Mesodermal cell (in vitro differentiated cells): Measurements from ENCODE around the gene SNX1.
"Not testable (repeated sequence)": the region's sequence is repeated elsewhere in the genome, so short reads cannot be mapped to it uniquely, and the experiment has no call there.

Experiments
- H3K27ac ChIP-seq: 2 replicates; pipeline ENCODE4 v1.7.0; 2013; ENCODE audit warnings: mild to moderate bottlenecking, low read depth, low read length, moderate library complexity; ENCODE audit not compliant: severe bottlenecking
- H3K36me3 ChIP-seq: 2 replicates; pipeline ENCODE4 v1.7.1; 2013; ENCODE audit warnings: mild to moderate bottlenecking, low read length, moderate library complexity; ENCODE audit not compliant: control insufficient read depth, insufficient read depth
- H3K4me1 ChIP-seq: one replicate; pipeline ENCODE4 v1.7.1; 2013; ENCODE audit warnings: mild to moderate bottlenecking, low read length; ENCODE audit not compliant: insufficient read depth, control insufficient read depth, poor library complexity, severe bottlenecking
- H3K4me3 ChIP-seq: 2 replicates; pipeline ENCODE4 v1.7.0; 2013; ENCODE audit warnings: low read length, control low read depth, mild to moderate bottlenecking; ENCODE audit not compliant: insufficient read depth, poor library complexity, severe bottlenecking; ENCODE audit errors: extremely low read depth
- H3K9me3 ChIP-seq: 2 replicates; pipeline ENCODE4 v1.7.1; 2013; ENCODE audit warnings: mild to moderate bottlenecking, low read length, moderate library complexity; ENCODE audit not compliant: control insufficient read depth
- WGBS, 2 experiments: methylation state at CpG; one replicate each; pipeline ENCODE4 v1.1.5; 2013; ENCODE audit warnings: missing lambda C conversion rate in 2 of 2; ENCODE audit not compliant: insufficient coverage in 2 of 2; 5-methylcytosine and 5-hydroxymethylcytosine counted together

Gene SNX1

GRCh38 chr15:64120322-64120721 is 24.5 kb downstream of the SNX1 start:
- WGBS, 2 experiments: 100% methylated on average over 1 to 2 of the region's 2 CpGs
- peaks cover 83% of the 10 kb centered on the region for H3K36me3 ChIP-seq
- H3K27ac ChIP-seq, H3K9me3 ChIP-seq, H3K4me3 ChIP-seq, H3K4me1 ChIP-seq: not testable (repeated sequence)

DNA sequence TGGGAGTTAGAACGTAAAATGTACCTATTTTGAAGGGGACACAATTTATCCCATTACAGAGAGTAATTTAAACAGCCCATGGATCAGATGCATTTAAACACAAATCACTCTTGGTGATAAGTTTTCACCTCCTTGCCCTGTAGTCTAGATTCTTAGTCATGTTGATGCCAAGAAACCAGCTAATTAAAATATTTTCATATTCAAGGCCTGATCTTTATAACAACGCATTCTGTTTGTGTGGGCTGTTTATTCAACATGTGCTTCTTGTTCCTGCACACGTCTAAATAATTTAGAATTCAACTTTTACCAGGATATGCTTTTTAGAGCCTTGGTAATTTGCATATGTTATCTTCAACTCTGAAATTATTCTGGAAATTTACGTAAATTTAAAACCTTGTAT is 25.8 kb downstream of the SNX1 start:
- no peak overlapping the region for H3K4me3 ChIP-seq
- H3K9me3 ChIP-seq: no peaks in the 10 kb centered on the region
- no peak overlapping the region for H3K27ac ChIP-seq
- H3K36me3 ChIP-seq: peaks cover 88% of the 10 kb centered on the region
- 93% methylated on average over 3 of the region's 4 CpGs; no CpG with 5 or more reads in 1 of the 2 experiments for WGBS, 2 experiments
- H3K4me1 ChIP-seq: no peaks in the 10 kb centered on the region

- H3K4me3 ChIP-seq: no peak overlapping the region
- no peaks in the 10 kb centered on the region for H3K4me1 ChIP-seq
- no CpG with 5 or more reads among the region's 1 CpG for WGBS, 2 experiments
- no peaks in the 10 kb centered on the region for H3K9me3 ChIP-seq
- H3K27ac ChIP-seq: peak overlapping the region; percentile 36
- H3K36me3 ChIP-seq: peaks cover 88% of the 10 kb centered on the region
These were observed 26.7 kb downstream of the SNX1 start for GRCh38 chr15:64122444-64122843.

GRCh38 chr15:64122936-64123351 is 27.2 kb downstream of the SNX1 start:
- Histone ChIP-seq H3K36me3 (peaks cover 88% of the 10 kb centered on the region), H3K27ac (no peak overlapping the region), H3K4me3 (no peak overlapping the region), H3K4me1 (no peaks in the 10 kb centered on the region), H3K9me3 (no peaks in the 10 kb centered on the region)
- 80% methylated on average over 2 of the region's 3 CpGs; no CpG with 5 or more reads in 1 of the 2 experiments for WGBS, 2 experiments

DNA sequence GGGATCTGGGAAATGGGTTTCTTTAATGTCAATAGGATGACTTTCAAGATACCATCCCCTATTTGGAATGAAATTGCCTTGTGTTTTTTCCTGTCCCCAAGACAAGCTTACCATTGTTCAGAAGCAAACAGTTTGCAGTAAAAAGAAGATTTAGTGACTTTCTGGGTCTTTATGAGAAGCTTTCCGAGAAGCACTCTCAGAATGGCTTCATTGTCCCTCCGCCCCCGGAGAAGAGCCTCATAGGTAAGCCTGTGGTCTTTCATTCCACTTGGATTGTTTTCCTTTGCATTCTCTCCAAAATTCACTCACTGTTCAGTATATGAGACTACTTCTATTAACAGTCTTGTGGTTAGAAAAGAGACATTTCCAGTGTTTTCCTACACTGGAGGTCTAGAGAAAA is 30.2 kb downstream of the SNX1 start:
- WGBS, 2 experiments: 54 to 83% methylated on average over 1 to 3 of the region's 3 CpGs
- Histone ChIP-seq H3K9me3 (no peaks in the 10 kb centered on the region), H3K4me1 (no peaks in the 10 kb centered on the region), H3K4me3 (no peak overlapping the region), H3K36me3 (peaks cover 84% of the 10 kb centered on the region), H3K27ac (no peak overlapping the region)

GRCh38 chr15:64127521-64128270 is 31.9 kb downstream of the SNX1 start:
- Histone ChIP-seq H3K36me3 (peaks cover 88% of the 10 kb centered on the region), H3K9me3 (no peaks in the 10 kb centered on the region), H3K27ac (no peak overlapping the region), H3K4me1 (no peaks in the 10 kb centered on the region), H3K4me3 (no peak overlapping the region)
- 92 to 100% methylated on average over 1 to 3 of the region's 6 CpGs for WGBS, 2 experiments

DNA sequence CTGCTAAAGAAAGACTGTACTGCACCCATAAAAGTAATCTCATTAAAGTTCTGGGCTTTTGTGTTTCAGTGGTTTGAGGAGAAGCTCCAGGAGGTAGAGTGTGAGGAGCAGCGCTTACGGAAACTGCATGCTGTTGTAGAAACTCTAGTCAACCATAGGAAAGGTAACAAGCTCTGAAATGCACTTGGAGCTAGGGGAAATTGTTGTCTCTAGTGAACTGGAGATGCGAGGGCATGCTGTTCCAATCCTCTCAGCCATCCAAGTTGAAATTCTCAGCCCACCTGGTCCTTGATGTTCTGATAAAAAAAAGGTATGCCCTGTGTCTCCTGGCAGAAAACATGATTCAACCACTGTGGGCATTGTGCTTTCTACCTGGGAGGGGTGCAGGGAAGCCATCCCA is 34.4 kb downstream of the SNX1 start:
- Histone ChIP-seq H3K36me3 (peaks cover 89% of the 10 kb centered on the region), H3K27ac (no peak overlapping the region), H3K4me1 (no peaks in the 10 kb centered on the region), H3K4me3 (no peak overlapping the region), H3K9me3 (no peaks in the 10 kb centered on the region)
- 94 to 100% methylated on average over 2 of the region's 3 CpGs for WGBS, 2 experiments

DNA sequence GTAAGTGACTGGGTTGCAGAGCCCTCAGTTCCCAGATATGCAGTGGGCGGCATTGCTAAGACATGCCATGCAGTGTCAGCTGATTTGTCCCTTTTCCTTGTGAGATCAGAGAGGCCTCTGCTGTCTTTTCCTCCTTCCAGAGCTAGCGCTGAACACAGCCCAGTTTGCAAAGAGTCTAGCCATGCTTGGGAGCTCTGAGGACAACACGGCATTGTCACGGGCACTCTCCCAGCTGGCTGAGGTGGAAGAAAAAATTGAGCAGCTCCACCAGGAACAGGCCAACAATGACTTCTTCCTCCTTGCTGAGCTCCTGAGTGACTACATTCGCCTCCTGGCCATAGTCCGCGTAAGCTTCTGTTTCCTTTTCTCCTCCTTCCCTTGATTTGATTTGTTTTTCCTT is 35.8 kb downstream of the SNX1 start:
- Histone ChIP-seq H3K27ac (no peak overlapping the region), H3K4me1 (no peaks in the 10 kb centered on the region), H3K36me3 (peaks cover 87% of the 10 kb centered on the region), H3K9me3 (no peaks in the 10 kb centered on the region), H3K4me3 (no peak overlapping the region)
- 97 to 100% methylated on average over 6 of the region's 7 CpGs for WGBS, 2 experiments

DNA sequence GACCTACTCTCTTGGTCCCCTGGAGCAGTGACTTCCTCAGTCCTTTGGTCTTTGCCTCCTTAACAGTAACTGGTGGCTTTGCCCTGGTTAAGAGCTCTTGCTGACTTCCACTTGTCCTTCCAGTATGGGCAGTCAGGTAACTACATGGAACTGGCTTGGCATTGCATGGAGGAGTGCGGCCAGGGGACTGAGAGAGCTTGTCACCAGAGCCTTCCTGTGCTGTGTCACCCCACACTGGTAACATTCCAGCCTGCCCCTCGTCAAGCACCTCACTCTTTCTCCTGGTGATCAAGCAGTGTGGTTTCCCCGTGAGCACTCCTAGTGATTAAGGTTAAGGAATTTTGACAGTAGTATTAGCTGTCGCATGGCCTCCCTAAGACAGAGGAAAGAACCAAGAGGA is 36.4 kb downstream of the SNX1 start:
- WGBS, 2 experiments: 95 to 100% methylated on average over 3 of the region's 4 CpGs
- H3K4me3 ChIP-seq: no peak overlapping the region
- peaks cover 87% of the 10 kb centered on the region for H3K36me3 ChIP-seq
- no peak overlapping the region for H3K27ac ChIP-seq
- H3K9me3 ChIP-seq: no peaks in the 10 kb centered on the region
- H3K4me1 ChIP-seq: no peaks in the 10 kb centered on the region

DNA sequence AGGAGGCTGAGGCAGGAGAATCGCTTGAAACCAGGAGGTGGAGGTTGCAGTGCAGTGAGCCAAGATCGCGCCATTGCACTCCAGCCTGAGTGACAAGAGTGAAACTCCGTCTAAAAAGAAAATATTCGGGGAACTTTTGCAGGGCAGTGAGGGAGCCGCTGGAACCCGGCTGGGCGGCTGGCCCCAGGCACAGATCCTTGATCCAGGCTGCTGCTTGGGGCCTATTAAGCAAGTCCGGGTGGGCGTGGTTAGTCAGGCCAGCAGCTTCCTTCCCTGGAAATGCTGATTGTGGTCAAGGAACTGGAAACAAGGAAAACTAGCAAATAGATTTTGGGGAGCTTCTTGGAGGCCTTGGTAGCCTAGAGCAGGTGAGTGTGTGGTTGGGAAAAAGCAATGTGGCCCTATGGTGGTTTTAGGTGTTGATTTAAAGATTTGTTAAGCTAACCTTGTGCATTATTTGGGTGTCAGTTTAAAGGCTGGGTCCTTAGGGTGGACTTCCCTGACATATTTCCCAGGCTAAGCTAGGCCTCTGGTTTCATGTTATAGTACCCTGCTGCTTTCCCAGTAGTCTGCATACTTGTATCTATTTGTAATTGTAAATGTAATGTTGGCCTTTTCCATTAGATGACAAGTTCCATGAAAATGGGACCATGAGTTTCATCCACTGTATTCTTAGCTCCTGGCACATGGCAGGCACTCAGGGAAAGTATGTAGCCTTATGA is 38.0 kb downstream of the SNX1 start:
- WGBS, 2 experiments: 92 to 95% methylated on average over 10 of the region's 10 CpGs
- H3K9me3 ChIP-seq: no peaks in the 10 kb centered on the region
- no peaks in the 10 kb centered on the region for H3K4me1 ChIP-seq
- no peak overlapping the region for H3K27ac ChIP-seq
- no peak overlapping the region for H3K4me3 ChIP-seq
- peaks cover 89% of the 10 kb centered on the region for H3K36me3 ChIP-seq

DNA sequence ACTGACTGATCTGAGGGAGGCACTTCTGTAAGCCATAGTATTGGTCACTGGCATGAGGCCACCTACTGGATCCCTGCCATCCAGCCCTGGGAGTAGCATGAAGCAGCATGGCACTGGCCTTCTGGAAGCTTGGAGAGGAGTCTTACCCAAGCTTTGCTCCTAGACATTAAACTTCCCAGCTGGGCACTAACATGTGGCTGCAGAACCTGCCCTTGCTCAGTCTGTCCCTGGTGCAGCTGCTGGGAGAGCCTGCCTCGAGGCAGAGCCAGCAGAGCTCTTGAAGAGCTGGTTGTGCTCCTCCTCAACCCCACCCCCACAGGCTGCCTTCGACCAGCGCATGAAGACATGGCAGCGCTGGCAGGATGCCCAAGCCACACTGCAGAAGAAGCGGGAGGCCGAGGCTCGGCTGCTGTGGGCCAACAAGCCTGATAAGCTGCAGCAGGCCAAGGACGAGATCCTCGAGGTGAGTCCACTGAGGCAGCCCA is 38.6 kb downstream of the SNX1 start:
- H3K27ac ChIP-seq: no peak overlapping the region
- 99% methylated on average over 9 of the region's 9 CpGs for WGBS, 2 experiments
- H3K36me3 ChIP-seq: peaks cover 84% of the 10 kb centered on the region
- H3K4me1 ChIP-seq: no peaks in the 10 kb centered on the region
- no peaks in the 10 kb centered on the region for H3K9me3 ChIP-seq
- no peak overlapping the region for H3K4me3 ChIP-seq
